22Rv1 (cell line): Measurements from ENCODE around the gene IPO11.

ENCODE experiments used
- CTCF ChIP-seq: fragments of 450-650 bp; IDR thresholded peaks from 2 replicates; pipeline ENCODE4 v1.5.1; 2017; ENCODE audit warnings: mild to moderate bottlenecking
- ZFX ChIP-seq: fragments of 450-650 bp; IDR thresholded peaks from 2 replicates; pipeline ENCODE4 v1.6.1; 2017; ENCODE audit warnings: antibody characterized with exemption, borderline replicate concordance

- TF ChIP-seq CTCF (no peak), ZFX (no peak)
Observed at GRCh38 chr5:62627901-62628300, 215.3 kb downstream of the IPO11 start.
